SK-N-SH treated with all-trans-retinoic acid at 6 μM for 48 hours (cell line): ENCODE measurements around the gene SURF2.

ENCODE experiments used
- ATAC-seq: fragments of 200-7000 bp; cut with Tn5 transposase; 3 replicates; pipeline ENCODE4 v1.9.1; 2020; ENCODE audit warnings: mild to moderate bottlenecking, moderate library complexity
- ARNTL ChIP-seq: fragments of 450-650 bp; formaldehyde crosslinking; IDR thresholded peaks from 2 replicates; pipeline ENCODE4 v1.5.0; 2020; ENCODE audit warnings: low read depth, mild to moderate bottlenecking, moderate library complexity, borderline replicate concordance
- CSDC2 ChIP-seq: fragments of 250-450 bp; sonication (Bioruptor Pico); IDR thresholded peaks from 2 replicates; pipeline ENCODE4 v1.5.0; 2020; ENCODE audit warnings: mild to moderate bottlenecking, moderate library complexity
- ESRRG ChIP-seq: fragments of 250-450 bp; sonication (Bioruptor Pico); IDR thresholded peaks from 2 replicates; pipeline ENCODE4 v1.6.1; 2021; ENCODE audit warnings: mild to moderate bottlenecking
- GLIS3 ChIP-seq: fragments of 250-450 bp; sonication (Bioruptor Pico); IDR thresholded peaks from 2 replicates; pipeline ENCODE4 v1.5.0; 2020; ENCODE audit warnings: mild to moderate bottlenecking, moderate library complexity
- ISL1 ChIP-seq: fragments of 250-450 bp; sonication (Bioruptor Pico); IDR thresholded peaks from 2 replicates; pipeline ENCODE4 v2.1.2; 2022; ENCODE audit warnings: mild to moderate bottlenecking, moderate library complexity
- OSR1 ChIP-seq: fragments of 250-450 bp; sonication (Bioruptor Pico); IDR thresholded peaks from 2 replicates; pipeline ENCODE4 v1.8.0; 2022; ENCODE audit warnings: moderate library complexity, mild to moderate bottlenecking, inconsistent platforms
- RARB ChIP-seq: fragments of 250-450 bp; sonication (Bioruptor Pico); IDR thresholded peaks from 2 replicates; pipeline ENCODE4 v1.8.0; 2021; ENCODE audit warnings: mild to moderate bottlenecking, moderate library complexity
- SNAI2 ChIP-seq: fragments of 250-450 bp; sonication (Bioruptor Pico); IDR thresholded peaks from 2 replicates; pipeline ENCODE4 v1.5.0; 2020; ENCODE audit warnings: mild to moderate bottlenecking, moderate library complexity
- TCF4 ChIP-seq: fragments of 250-450 bp; sonication (Bioruptor Pico); IDR thresholded peaks from 2 replicates; pipeline ENCODE4 v1.8.0; 2021; ENCODE audit warnings: mild to moderate bottlenecking, moderate library complexity, borderline replicate concordance
- TOX ChIP-seq: fragments of 250-450 bp; sonication (Bioruptor Pico); IDR thresholded peaks from 2 replicates; pipeline ENCODE4 v1.8.0; 2021; ENCODE audit warnings: mild to moderate bottlenecking, moderate library complexity, borderline replicate concordance
- ZC3H10 ChIP-seq: fragments of 250-450 bp; sonication (Bioruptor Pico); IDR thresholded peaks from 2 replicates; pipeline ENCODE4 v1.5.1; 2021; ENCODE audit warnings: mild to moderate bottlenecking, moderate library complexity
- ZFP3 ChIP-seq: fragments of 250-450 bp; sonication (Bioruptor Pico); IDR thresholded peaks from 2 replicates; pipeline ENCODE4 v1.5.0; 2020; ENCODE audit warnings: mild to moderate bottlenecking, moderate library complexity
- ZFP30 ChIP-seq: fragments of 450-650 bp; formaldehyde crosslinking; IDR thresholded peaks from 2 replicates; pipeline ENCODE4 v1.5.0; 2022; ENCODE audit warnings: mild to moderate bottlenecking, moderate library complexity
- ZNF565 ChIP-seq: fragments of 450-650 bp; formaldehyde crosslinking; conservative IDR thresholded peaks from 2 replicates; pipeline ENCODE4 v1.5.0; 2020; ENCODE audit warnings: low read depth, mild to moderate bottlenecking, moderate library complexity
- ZNF8 ChIP-seq: fragments of 450-650 bp; formaldehyde crosslinking; IDR thresholded peaks from 2 replicates; pipeline ENCODE4 v1.5.0; 2020; ENCODE audit warnings: mild to moderate bottlenecking, moderate library complexity
- TF ChIP-seq, protein P1 (sequence below): fragments of 250-450 bp; sonication (Bioruptor Pico); IDR thresholded peaks from 2 replicates; pipeline ENCODE4 v1.8.0; 2021; ENCODE audit warnings: low read depth, mild to moderate bottlenecking, moderate library complexity, borderline replicate concordance
- TF ChIP-seq, protein P2 (sequence below): fragments of 250-450 bp; sonication (Bioruptor Pico); IDR thresholded peaks from 2 replicates; pipeline ENCODE4 v1.5.0; 2020; ENCODE audit warnings: mild to moderate bottlenecking, moderate library complexity
- TF ChIP-seq, protein P3 (sequence below): fragments of 250-450 bp; sonication (Bioruptor Pico); IDR thresholded peaks from 2 replicates; pipeline ENCODE4 v1.8.0; 2020; ENCODE audit warnings: mild to moderate bottlenecking, moderate library complexity, borderline replicate concordance
- TF ChIP-seq, protein P4 (sequence below): fragments of 250-450 bp; sonication (Bioruptor Pico); IDR thresholded peaks from 2 replicates; pipeline ENCODE4 v1.5.1; 2020; ENCODE audit warnings: low read depth, mild to moderate bottlenecking, moderate library complexity
- TF ChIP-seq, protein P5 (sequence below): fragments of 250-450 bp; sonication (Bioruptor Pico); IDR thresholded peaks from 2 replicates; pipeline ENCODE4 v1.5.1; 2021; ENCODE audit warnings: mild to moderate bottlenecking, moderate library complexity

Gene SURF2

DNA sequence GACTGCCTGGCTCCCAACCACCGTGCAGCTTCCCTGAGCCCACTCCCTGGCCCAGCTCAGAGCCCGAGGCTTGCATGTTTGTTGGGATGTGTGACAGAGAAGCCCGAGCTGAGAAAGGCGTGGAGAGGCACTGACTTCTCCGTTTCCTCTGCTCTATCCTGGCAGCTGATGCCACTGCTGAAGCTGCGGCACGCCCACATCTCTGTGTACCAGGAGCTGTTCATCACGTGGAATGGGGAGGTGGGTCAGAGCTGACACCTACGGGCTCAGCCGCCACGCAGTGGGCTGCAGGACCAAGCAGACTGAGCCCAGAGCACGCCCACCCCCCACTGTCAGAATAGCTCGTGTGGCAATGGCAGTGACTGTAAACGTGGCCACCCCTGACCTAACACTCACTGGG is 29.1 kb downstream of the SURF2 start:
- no peak for TF ChIP-seq TCF4 (CRISPR knock-in tag)
- no peak for TF ChIP-seq ISL1 (CRISPR knock-in tag)
- no peak for TF ChIP-seq ARNTL
- TF ChIP-seq TOX (CRISPR knock-in tag) = no peak
- no peak for TF ChIP-seq ZNF8 (CRISPR knock-in tag)
- TF ChIP-seq, protein P1, sequence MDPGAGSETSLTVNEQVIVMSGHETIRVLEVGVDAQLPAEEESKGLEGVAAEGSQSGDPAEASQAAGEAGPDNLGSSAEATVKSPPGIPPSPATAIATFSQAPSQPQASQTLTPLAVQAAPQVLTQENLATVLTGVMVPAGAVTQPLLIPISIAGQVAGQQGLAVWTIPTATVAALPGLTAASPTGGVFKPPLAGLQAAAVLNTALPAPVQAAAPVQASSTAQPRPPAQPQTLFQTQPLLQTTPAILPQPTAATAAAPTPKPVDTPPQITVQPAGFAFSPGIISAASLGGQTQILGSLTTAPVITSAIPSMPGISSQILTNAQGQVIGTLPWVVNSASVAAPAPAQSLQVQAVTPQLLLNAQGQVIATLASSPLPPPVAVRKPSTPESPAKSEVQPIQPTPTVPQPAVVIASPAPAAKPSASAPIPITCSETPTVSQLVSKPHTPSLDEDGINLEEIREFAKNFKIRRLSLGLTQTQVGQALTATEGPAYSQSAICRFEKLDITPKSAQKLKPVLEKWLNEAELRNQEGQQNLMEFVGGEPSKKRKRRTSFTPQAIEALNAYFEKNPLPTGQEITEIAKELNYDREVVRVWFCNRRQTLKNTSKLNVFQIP (CRISPR knock-in tag) = no peak
- TF ChIP-seq, protein P2, sequence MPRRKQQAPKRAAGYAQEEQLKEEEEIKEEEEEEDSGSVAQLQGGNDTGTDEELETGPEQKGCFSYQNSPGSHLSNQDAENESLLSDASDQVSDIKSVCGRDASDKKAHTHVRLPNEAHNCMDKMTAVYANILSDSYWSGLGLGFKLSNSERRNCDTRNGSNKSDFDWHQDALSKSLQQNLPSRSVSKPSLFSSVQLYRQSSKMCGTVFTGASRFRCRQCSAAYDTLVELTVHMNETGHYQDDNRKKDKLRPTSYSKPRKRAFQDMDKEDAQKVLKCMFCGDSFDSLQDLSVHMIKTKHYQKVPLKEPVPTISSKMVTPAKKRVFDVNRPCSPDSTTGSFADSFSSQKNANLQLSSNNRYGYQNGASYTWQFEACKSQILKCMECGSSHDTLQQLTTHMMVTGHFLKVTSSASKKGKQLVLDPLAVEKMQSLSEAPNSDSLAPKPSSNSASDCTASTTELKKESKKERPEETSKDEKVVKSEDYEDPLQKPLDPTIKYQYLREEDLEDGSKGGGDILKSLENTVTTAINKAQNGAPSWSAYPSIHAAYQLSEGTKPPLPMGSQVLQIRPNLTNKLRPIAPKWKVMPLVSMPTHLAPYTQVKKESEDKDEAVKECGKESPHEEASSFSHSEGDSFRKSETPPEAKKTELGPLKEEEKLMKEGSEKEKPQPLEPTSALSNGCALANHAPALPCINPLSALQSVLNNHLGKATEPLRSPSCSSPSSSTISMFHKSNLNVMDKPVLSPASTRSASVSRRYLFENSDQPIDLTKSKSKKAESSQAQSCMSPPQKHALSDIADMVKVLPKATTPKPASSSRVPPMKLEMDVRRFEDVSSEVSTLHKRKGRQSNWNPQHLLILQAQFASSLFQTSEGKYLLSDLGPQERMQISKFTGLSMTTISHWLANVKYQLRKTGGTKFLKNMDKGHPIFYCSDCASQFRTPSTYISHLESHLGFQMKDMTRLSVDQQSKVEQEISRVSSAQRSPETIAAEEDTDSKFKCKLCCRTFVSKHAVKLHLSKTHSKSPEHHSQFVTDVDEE (CRISPR knock-in tag) = no peak
- TF ChIP-seq OSR1 (CRISPR knock-in tag) = no peak
- TF ChIP-seq CSDC2 = no peak
- TF ChIP-seq, protein P3, sequence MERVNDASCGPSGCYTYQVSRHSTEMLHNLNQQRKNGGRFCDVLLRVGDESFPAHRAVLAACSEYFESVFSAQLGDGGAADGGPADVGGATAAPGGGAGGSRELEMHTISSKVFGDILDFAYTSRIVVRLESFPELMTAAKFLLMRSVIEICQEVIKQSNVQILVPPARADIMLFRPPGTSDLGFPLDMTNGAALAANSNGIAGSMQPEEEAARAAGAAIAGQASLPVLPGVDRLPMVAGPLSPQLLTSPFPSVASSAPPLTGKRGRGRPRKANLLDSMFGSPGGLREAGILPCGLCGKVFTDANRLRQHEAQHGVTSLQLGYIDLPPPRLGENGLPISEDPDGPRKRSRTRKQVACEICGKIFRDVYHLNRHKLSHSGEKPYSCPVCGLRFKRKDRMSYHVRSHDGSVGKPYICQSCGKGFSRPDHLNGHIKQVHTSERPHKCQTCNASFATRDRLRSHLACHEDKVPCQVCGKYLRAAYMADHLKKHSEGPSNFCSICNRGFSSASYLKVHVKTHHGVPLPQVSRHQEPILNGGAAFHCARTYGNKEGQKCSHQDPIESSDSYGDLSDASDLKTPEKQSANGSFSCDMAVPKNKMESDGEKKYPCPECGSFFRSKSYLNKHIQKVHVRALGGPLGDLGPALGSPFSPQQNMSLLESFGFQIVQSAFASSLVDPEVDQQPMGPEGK = no peak
- no peak for TF ChIP-seq SNAI2 (CRISPR knock-in tag)
- no peak for TF ChIP-seq ZNF565 (CRISPR knock-in tag)
- TF ChIP-seq ESRRG (CRISPR knock-in tag) = no peak
- no peak for TF ChIP-seq GLIS3 (CRISPR knock-in tag)
- TF ChIP-seq, protein P4, sequence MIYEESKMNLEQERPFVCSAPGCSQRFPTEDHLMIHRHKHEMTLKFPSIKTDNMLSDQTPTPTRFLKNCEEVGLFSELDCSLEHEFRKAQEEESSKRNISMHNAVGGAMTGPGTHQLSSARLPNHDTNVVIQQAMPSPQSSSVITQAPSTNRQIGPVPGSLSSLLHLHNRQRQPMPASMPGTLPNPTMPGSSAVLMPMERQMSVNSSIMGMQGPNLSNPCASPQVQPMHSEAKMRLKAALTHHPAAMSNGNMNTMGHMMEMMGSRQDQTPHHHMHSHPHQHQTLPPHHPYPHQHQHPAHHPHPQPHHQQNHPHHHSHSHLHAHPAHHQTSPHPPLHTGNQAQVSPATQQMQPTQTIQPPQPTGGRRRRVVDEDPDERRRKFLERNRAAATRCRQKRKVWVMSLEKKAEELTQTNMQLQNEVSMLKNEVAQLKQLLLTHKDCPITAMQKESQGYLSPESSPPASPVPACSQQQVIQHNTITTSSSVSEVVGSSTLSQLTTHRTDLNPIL (CRISPR knock-in tag) = no peak
- TF ChIP-seq, protein P5, sequence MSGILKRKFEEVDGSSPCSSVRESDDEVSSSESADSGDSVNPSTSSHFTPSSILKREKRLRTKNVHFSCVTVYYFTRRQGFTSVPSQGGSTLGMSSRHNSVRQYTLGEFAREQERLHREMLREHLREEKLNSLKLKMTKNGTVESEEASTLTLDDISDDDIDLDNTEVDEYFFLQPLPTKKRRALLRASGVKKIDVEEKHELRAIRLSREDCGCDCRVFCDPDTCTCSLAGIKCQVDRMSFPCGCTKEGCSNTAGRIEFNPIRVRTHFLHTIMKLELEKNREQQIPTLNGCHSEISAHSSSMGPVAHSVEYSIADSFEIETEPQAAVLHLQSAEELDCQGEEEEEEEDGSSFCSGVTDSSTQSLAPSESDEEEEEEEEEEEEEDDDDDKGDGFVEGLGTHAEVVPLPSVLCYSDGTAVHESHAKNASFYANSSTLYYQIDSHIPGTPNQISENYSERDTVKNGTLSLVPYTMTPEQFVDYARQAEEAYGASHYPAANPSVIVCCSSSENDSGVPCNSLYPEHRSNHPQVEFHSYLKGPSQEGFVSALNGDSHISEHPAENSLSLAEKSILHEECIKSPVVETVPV (CRISPR knock-in tag) = no peak
- ATAC-seq = no peak

DNA sequence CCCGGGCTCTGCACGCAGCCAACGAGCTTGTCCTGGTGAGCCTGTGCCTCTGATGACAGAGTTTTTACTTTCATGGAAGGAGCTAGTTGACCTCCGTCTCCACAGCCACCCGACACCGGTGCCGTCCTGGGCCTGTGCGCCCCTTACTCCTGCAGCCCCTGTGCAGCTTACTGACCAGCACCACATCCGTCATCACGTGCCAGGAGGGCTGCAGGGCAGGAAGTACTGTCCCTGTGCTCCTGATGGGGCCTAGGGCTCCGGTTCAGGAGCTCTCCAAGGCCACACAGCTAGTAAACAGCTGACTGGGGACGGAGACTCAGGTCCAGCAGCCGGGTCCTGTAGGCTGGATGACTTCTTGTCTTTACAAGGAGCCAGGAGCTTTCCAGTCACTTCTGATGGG is 30.0 kb downstream of the SURF2 start:
- TF ChIP-seq ARNTL = no peak
- no peak for TF ChIP-seq ZFP3 (CRISPR knock-in tag)
- no peak for TF ChIP-seq TOX (CRISPR knock-in tag)
- no peak for TF ChIP-seq RARB (CRISPR knock-in tag)
- TF ChIP-seq ZC3H10 (CRISPR knock-in tag) = no peak
- TF ChIP-seq ISL1 (CRISPR knock-in tag) = no peak
- no peak for TF ChIP-seq ZFP30 (CRISPR knock-in tag)
- TF ChIP-seq, protein P3 = no peak
- ATAC-seq = no peak

DNA sequence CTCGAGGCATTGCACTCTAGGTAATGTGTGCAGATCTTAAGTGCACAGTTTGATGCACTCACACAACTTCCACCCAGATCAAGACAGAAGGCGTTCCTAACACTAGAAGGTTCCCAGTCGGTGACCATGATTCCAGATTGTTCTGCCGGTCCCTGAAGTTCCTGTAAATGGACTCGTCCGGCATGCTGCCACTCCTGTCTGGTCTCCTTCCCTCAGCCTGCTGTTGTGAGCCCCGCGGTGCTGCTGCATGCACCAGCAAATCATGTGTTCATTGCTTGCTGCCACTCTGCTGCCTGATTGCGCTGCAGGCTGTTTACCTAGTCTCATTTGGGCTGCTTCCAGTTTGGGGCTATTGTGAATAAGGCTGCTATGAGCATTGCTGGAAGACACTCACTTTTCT is 31.3 kb downstream of the SURF2 start:
- TF ChIP-seq SNAI2 (CRISPR knock-in tag) (no peak), ZNF8 (CRISPR knock-in tag) (no peak), OSR1 (CRISPR knock-in tag) (no peak), ESRRG (CRISPR knock-in tag) (no peak), ARNTL (no peak), CSDC2 (no peak), ISL1 (CRISPR knock-in tag) (no peak), ZC3H10 (CRISPR knock-in tag) (no peak)
- TF ChIP-seq, protein P2 (CRISPR knock-in tag) = no peak
- TF ChIP-seq, protein P5 (CRISPR knock-in tag) = no peak
- TF ChIP-seq, all 23 proteins: peak for 0
- ATAC-seq = no peak
